Subcutaneous abdominal adipose tissue (tissue), 5 donors: ENCODE results near the gene CRYAA.

ENCODE experiments used
- H3K27ac ChIP-seq: one replicate; pipeline ENCODE4 v1.7.0; 2013; ENCODE audit warnings: low read depth, mild to moderate bottlenecking, inconsistent platforms, low read length, moderate library complexity
- H3K27me3 ChIP-seq, 5 donors: one replicate each; pipeline ENCODE4 v1.7.0; 2013; ENCODE audit warnings: low read length in 5 of 5, inconsistent platforms in 1 of 5; ENCODE audit not compliant: control insufficient read depth in 5 of 5, insufficient read depth in 4 of 5
- H3K36me3 ChIP-seq, 5 donors: one replicate each; pipeline ENCODE4 v1.7.0; 2013; ENCODE audit warnings: low read length in 5 of 5; ENCODE audit not compliant: control insufficient read depth in 5 of 5, insufficient read depth in 5 of 5
- H3K4me1 ChIP-seq, 5 donors: one replicate each; pipeline ENCODE4 v1.7.0; 2013; ENCODE audit warnings: low read length in 5 of 5, mild to moderate bottlenecking in 3 of 5, moderate library complexity in 1 of 5; ENCODE audit not compliant: control insufficient read depth in 5 of 5, insufficient read depth in 5 of 5
- H3K4me3 ChIP-seq, 5 donors: one replicate each; pipeline ENCODE4 v1.7.0; 2013; ENCODE audit warnings: low read length in 5 of 5, low read depth in 1 of 5
- H3K9ac ChIP-seq, 5 donors: one replicate each; pipeline ENCODE4 v1.7.0; 2013; ENCODE audit warnings: low read length in 5 of 5, mild to moderate bottlenecking in 4 of 5, moderate library complexity in 3 of 5
- H3K9me3 ChIP-seq, 5 donors: one replicate each; pipeline ENCODE4 v1.7.0; 2013; ENCODE audit warnings: low read length in 5 of 5; ENCODE audit not compliant: control insufficient read depth in 5 of 5
- donor health status: healthy.
- donor health status: healthy.
- donor health status: healthy.
- donor health status: healthy.
- donor health status: healthy.

CRYAA gene

DNA sequence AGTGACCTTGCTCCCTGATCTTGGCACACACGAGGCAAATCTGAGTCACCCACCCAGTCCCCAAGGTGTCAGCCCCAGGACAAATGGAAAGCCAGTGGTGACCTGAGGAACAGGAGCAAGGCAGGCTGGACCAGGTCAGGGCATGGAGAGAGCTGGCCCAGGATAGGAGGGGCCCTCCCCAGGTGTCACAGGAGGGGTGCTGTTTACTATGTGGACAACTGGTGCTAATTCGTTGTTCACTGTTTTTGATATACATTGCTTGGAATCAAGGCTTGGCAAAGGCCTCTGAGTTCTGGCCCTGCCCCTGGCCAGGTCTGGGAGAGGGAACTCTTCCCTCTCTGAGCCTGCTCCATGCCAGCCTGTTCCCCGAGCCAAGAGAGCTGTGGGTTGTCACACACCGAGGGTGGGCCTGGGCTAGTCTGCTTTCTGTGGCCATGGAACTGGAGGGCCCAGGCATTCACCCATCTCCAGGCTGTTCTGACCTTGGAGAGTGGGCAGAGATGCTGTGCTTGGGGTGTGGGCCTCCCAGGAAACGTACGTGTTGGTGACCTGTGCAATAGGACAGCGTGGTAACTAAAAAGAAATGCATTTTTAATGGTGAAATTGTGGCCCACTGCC is 41.8 kb downstream of the CRYAA start:
- Histone ChIP-seq H3K9me3 (no peaks in the 10 kb centered on the region), H3K27ac (no peak overlapping the region), H3K27me3 (peaks cover 0 to 33% (median 10%) of the 10 kb centered on the region in 5 donors), H3K36me3 (no peaks in the 10 kb centered on the region), H3K9ac (no peak overlapping the region), H3K4me1 (peaks cover 0 to 9% (median 6%) of the 10 kb centered on the region in 5 donors), H3K4me3 (no peak overlapping the region)

DNA sequence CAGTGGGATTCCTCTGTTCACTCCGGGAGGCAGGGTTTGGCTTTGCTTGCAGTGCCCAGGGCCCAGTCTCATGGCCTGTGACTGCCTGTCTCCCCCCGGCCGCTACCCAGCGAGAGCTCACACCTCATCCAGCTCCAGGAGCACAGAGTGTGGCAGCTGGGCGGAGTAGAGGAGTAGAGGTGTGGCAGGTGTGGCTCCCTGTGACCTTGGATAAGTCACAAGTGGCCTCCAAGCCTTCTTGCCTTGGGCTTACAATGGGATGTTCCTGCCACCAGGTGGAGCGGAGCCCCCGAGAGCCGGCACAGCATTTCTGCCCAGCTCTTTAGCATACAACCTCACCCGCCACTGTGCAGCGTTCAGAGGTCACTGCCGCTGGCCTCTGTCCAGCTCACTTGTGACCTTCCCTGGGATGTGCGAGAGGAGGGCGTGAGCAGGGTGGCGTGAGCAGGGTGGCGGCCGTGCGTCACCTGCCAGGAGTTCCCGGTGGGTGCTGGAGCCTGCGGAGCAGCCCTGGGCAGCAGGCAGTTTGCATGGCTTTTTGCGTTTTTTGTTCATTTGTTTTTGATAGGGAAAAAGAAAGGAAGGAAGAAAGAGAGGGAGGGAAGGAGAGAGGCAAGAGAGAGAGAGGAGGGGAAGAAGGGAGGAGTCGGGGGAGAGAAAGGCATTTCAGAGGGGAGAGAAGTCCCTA is 42.4 kb downstream of the CRYAA start:
- Histone ChIP-seq H3K9ac (no peak overlapping the region), H3K36me3 (no peaks in the 10 kb centered on the region), H3K27ac (no peak overlapping the region), H3K4me1 (peaks cover 0 to 9% (median 6%) of the 10 kb centered on the region in 5 donors), H3K27me3 (peaks cover 0 to 33% (median 10%) of the 10 kb centered on the region in 5 donors), H3K9me3 (no peaks in the 10 kb centered on the region), H3K4me3 (no peak overlapping the region)

DNA sequence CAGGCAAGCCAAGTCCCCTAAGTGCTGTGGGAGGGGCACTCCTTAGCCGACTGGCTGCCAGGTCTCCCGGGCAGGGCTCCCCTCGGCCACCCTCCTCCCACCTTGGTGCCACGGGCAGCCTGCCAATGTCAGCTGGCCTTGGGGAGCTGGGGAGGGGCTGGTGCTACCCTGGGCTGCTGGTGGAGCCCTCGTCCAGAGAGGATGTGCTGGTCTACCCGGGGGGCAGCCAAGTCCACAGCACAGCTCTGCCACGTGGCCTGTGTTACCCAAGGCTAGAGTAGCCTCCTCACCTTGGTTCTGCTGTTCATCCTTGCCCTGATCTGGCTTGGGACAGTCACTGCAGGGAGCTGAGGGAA is 42.9 kb downstream of the CRYAA start:
- peaks cover 0 to 9% (median 6%) of the 10 kb centered on the region in 5 donors for H3K4me1 ChIP-seq
- no peak overlapping the region for H3K27ac ChIP-seq
- no peaks in the 10 kb centered on the region for H3K36me3 ChIP-seq
- no peaks in the 10 kb centered on the region for H3K9me3 ChIP-seq
- H3K4me3 ChIP-seq = no peak overlapping the region
- peaks cover 0 to 33% (median 10%) of the 10 kb centered on the region in 5 donors for H3K27me3 ChIP-seq
- no peak overlapping the region for H3K9ac ChIP-seq
